ENCODE results near the gene GLS2.
A peak's percentile ranks its signal among the peaks of the same experiment; 100 is the strongest.
"Not testable (repeated sequence)": the region's sequence is repeated elsewhere in the genome, so short reads cannot be mapped to it uniquely, and the experiment has no call there.

The GLS2 gene

DNA sequence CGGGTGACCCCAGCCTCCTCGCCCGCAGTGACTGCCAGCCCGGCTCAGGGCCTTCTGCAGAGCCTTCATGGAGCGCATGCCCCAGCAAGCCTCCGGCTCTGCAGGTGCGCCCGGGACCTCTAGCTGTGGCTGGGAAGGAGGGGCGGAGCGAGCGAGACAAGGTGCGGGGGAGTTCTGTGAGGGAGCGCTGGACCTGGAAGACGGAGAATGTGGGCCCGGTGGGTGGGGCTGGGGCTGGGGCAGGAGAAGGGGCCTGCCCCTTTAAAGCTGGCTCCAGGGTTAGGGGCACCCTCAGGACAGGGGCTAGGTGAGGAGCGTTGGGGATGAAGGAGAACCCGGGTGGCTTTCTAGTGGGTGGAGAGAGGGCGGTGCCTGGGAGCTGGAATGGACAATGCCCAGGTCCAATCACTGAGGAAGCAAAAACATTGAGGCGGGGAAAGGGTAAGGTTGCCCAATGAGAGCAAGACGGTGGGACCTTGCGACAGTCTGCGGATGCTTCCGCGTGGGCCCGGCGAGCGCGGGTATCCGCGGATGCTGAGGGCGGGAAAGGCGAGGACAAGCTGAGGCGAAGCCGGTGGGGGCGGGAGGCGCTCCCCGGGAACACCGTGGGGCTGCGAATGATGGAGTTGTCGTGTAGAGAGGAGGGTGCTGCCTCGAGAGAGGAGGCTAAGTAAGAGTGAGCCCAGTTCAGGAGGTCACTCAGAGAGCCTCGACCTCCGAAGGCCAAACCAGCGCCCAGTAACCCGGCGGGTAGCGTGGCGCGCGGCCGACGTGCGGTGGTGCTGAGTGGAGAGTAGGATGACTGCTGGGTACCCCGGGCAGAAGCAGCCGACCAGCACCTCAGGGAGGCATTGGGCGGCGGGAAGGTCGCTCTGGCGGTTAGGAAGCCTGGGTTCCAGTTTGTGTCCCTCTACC lies at the start of gene GLS2:
GLS2 (minus strand) TSS at position 121 of the 915 bp plus-strand sequence; CDS start at position 78, 43 bp downstream.
- DNase-seq (ENCODE audit: low read depth, low spot score) = peak; percentile 89

DNA sequence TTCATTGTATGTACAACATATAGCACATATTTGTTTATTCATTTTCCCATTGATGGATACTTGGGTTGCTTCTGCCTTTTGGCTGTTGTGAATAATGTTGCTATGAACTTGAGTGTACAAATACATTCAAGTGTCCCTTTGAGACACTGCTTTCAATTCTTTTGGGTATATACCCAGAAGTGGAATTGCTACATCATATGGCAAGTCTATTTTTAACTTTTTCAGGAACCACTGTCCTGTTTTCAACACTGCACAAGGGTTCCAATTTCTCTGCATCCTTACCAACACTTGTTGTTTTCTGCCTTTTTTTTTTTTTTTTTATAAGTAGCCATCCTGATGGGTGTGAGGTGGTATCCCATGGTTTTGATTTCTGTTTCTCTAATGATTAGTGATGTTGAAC lies 49.6 kb upstream of the GLS2 start:
- no peak for DNase-seq (ENCODE audit: low read depth, low spot score)

DNA sequence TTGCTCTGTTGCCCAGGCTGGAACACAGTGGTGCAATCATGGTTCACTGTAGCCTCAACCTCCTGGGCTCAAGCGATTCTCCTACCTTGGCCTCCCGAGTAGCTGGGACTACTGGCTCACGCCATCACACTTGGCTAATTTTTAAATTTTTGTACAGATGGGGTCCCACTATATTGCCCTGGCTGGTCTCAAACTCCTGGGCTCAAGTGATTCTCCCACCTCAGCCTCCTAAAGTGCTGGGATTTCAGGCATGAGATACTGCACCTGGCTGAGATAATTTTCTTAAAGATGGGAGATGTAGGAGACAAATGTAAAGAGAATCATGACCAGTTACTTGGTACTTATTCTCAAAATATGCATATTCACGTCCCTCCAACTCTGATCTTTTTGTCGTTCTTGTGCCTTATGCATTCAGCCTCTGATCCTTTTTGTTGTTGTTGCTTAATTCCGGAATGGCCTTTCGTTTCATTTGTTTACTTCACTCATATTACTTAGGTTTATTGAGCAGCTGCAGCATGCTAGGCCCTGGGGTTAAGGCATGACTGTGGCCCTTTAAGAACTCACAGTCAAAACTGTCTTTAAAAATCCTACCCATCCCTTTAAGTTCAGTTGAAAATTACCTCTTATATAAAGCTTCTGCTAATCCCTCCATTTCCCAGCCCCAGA lies 42.6 kb upstream of the GLS2 start:
- DNase-seq (ENCODE audit: low read depth, low spot score) = no peak

DNA sequence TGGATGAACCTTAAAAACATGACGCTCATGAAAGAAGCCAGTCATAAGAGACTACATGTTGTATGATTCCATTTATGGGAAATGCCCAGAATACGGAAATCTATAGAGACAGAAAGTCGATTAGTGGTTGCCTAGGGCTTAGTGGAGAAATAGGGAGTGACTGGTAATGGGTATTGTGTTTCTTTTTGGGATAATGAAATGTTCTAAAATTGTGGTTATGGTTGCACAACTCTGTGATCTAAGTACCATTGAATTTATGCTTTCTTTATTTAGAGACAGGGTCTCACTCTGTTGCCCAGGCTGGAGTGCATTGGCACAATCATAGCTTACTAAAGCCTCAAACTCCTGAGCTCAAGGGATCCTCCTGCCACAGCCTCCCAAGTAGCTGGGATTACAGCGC lies 41.7 kb upstream of the GLS2 start:
- no peak for DNase-seq (ENCODE audit: low read depth, low spot score)

DNA sequence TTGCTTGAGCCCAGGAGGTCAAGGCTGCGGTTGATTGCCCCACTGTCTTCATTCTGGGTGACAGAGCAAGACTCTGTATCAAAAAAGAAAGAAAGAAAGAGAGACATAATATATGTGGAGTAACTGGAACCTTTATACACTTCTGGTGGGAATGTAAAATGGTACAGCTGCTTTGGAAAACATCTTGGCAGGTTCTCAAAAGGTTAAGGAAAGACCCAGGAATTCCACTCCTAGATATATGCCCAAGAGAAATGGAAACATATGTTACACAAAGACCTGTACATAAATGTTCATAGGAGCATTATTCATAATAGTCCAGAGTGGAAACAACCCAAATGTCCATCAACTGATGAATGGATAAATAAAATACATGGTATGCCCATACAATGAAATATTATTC lies 40.9 kb upstream of the GLS2 start:
- DNase-seq (ENCODE audit: low read depth, low spot score) = no peak

DNA sequence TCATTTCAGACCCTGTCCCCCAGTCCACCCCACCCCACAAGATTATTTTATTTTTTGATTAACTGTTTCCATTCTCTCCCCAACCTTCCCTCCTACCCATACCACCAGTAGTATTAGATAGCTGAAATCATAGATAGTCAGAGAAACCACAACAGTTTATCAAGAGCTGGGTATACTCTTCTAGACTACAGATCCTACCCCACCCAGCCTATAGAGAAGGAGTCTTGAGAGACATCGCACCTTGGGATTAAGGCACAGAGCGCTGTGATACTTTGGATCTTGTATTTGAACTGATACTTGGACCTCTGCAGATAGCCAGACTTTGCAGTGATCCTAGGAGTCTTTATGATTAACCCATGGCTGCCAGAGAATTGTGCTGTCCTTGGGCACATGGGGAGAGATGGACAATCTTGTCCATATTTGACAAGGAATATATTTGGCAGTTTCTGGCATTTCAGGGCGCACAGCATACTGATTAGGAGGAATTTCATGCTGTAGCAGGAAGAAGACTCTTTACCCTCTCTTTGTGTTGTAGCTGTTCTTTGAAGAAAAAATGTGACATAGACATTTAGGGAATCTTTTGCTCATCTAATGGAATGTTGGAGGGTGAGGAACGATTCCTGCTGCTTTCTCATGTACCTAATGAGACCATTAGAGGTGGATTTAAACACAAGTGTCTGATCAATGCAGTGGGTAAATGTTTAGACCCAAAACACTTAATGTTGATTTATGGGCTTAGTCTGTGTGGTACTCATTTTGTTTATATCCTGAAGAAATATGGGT lies 34.6 kb upstream of the GLS2 start:
- DNase-seq (ENCODE audit: low read depth, low spot score) = peak; percentile 51

DNA sequence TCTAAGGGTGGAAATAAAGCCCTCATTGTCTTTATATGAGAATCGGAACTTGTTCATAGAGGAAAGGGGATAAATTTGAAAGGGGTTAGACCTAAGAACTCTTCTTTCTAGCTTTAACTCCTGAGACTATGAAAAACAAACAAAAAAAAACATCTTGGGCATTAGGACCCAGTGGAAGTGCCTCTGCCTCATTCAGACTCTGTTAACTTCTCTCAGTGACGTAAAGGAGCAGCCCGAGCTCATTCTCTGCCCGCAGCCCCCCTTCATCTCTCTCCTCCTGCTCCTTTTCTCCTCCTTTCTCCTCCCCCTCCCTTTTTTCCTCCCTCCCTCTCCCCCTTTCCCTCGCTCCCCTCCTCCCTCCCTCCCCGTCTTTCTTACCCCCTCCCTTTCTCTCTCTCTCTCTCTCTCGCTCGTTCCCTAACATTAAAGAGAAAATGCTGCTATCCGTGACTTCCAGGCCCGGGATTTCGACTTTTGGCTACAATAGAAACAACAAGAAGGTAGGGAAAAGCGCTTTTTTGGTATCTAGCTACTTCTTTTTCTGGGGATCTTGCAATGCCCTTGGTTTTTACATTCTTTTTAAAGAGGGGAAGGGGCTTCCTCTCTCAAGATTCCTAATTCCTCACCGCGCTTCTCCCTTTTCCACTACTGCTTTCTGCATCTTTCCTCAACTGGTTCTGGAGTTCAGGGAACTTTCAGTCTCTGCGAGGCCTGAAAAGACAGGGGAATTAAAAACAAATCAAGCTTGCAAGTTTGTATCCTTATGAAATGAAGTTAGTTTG lies 33.8 kb upstream of the GLS2 start, which contains the start of gene RBMS2:
RBMS2 (plus strand) TSS at position 231 of the 782 bp plus-strand sequence; CDS start at position 435, 204 bp downstream.
- peak; percentile 94 for DNase-seq (ENCODE audit: low read depth, low spot score)

DNA sequence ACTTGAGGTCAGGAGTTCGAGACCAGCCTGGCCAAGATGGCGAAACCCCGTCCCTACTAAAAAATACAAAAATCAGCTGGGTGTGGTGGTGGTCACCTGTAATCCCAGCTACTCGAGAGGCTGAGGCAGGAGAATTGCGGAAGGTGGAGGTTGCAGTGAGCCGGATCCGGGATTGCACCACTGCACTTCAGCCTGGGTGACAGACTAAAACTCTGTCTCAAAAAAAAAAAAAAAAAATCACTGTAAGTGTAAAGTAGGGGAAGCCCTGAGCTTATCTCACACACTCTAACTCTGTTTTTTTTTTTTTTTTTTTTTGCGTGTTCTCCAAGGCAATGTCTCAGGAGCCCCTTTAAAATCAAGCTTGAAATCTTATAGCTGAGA lies 33.2 kb upstream of the GLS2 start:
- DNase-seq (ENCODE audit: low read depth, low spot score) = no peak

DNA sequence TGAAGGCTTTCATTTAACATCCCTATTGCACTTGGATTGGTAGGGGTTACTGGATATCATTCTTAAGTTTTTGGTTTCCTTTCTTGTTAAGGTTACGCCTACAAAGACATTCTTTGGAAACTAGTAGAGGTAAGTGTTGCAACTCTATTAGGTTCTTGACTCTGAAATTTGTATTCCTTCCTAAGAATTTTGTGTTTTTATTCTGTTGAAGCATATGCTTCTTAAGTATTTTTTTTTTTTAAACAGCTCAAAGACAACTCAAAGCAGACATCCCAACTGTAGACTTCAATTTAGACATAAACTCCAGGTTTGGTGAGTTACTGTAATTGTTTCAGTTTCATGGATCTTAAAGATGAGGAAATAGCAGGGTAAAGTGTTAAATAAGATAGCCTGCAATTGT lies 32.5 kb upstream of the GLS2 start:
- no peak for DNase-seq (ENCODE audit: low read depth, low spot score)

DNA sequence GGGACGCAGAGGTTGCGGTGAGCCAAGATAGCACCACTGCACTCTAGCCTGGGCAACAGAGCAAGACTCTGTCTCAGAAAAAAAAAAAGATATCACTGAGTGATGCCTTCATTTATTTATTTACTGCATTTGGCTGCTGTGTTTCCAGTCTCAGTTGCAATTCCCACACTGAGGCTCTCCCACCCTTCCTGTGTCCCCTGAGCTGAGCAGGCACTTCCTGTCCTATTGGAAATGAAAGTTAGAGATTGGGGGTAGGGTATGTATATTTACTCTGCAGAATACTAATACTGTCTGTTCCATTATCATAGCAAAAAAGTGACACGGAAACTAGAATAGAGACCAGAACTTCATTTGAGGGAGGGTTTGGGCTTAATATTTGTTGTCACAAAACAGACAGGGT lies 32.1 kb upstream of the GLS2 start:
- DNase-seq (ENCODE audit: low read depth, low spot score) = no peak

DNA sequence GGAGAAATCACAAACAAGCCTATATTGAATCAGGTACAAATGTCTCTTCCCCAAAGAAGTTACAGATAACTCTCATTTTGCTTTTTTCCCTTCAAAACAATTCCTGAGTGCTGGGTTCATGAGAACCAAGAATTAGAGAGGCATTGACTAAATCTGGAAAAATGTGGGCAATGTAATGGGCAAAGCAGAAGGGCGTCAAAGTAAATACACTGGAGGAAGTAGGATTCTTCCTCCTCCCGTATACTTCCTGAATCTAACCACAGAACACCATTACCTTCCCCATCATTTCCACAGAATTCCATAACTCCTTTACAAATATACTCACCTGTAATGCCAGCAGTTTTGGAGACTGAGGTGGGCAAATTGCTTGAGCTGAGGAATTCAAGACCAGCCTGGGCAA lies 30.6 kb upstream of the GLS2 start:
- DNase-seq (ENCODE audit: low read depth, low spot score) = peak; percentile 50

DNA sequence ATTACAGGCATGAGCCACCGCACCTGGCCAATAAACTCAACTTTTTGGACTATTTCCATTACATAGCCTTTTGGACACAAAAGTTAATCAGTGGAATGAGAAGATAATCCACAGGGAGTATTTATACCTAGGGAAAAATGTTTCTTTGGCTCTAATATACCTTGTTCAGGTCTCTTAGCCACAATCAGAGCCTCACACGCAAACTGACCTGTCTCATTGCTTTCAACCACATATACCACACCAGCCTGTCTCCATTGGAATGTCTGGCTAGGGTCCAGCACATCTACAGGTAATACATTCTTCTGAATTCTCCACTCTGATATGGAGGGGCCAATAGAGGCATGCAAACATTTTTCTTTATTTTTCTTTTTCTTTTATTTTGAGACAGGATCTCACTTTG lies 29.9 kb upstream of the GLS2 start:
- DNase-seq (ENCODE audit: low read depth, low spot score) = no peak

DNA sequence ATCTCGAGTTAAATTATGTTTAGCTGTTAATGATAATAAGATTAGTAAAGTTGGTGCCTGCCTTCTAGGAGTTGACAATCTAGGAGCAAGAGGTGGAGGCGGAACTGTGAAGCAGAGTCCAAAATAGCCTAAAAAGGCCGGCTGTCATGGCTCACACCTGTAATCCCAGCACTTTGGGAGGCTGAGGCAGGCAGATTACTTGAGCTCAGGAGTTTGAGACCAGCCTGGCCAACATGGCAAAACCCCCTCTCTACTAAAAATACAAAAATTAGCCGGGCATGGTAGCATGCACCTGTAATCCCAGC lies 26.0 kb upstream of the GLS2 start:
- not testable (repeated sequence) for DNase-seq (ENCODE audit: low read depth, low spot score)

DNA sequence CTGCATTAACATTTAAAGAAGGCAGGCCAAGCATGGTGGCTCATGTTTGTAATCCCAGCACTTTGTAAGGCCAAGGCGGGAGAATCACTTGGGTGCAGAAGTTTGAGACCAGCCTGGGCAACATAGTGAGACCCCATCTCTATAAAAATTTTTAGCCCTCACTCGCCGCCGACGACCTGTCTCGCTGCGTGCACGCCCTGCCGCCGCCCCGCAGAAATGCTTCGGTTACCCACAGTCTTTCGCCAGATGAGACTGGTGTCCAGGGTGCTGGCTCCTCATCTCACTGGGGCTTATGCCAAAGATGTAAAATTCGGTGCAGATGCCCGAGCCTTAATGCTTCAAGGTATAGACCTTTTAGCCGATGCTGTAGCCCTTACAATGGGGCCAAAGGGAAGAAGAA lies 22.8 kb upstream of the GLS2 start:
- no peak for DNase-seq (ENCODE audit: low read depth, low spot score)

DNA sequence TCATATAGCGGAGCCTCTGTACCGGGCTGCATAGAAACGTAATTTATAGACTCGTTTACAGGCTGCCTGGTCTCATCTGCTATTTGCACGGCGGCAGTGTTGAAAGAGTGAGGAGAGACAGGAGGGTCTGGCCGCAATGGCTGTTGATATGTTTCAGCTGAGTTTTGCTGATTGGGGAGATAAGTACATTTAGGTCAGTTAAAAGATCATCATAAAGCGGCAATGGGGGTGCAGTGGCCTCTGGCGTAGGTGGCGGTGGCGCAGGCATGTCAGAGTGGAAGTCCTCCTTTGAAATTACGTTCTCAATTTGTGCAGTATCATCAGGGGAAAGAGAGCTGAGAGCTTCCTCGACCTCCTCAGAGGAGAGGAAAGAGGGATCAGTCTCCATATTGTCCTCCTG lies 11.9 kb upstream of the GLS2 start:
- DNase-seq (ENCODE audit: low read depth, low spot score) = not testable (repeated sequence)

DNA sequence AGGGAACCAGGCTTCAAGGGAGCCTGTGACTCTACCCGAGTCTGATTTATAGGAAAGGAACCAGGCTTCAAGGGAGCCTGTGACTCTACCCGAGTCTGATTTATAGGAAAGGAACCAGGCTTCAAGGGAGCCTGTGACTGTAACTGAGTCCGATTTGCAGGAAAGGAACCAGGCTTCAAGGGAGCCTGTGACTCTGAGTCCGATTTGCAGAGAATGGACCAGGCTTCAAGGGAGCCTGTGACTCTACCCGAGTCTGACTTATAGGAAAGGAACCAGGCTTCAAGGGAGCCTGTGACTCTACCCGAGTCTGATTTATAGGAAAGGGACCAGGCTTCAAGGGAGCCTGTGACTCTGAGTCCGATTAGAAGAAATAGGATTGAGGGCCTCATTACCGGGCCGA lies 11.5 kb upstream of the GLS2 start:
- not testable (repeated sequence) for DNase-seq (ENCODE audit: low read depth, low spot score)

DNA sequence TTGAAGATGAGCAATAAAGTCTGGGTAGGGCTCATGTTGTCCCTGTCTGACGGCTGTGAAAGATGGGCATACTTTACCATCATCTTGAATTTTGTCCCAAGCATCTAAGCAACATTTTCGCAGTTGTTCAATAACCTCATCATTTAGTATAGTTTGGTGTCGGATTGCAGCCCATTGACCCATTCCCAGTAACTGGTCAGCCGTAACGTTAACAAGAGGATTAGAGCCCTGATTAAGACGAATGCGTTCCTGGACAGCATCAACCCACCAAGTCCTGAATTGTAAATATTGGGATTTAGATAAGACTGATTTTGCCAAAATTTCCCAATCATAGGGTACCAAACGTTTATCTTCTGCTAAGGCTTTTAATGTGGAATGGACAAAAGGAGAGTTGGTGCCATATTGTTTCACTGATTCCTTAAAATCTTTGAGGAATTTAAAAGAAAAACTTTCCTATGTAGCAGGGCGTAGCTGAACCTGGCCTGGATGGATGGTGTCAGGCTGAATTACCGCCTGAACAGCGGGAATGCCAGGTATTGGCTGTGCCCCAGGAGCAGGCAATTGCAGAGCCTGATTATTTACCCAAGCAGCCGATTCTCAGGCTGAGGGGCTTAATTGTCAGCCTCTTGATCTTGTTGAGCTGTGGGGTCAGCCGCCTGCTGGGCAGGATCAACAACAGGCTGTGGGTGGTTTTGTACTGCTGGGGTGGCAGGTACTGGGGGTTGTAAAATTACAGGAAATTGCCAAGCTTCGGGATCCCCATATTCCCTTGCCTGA lies 10.4 kb upstream of the GLS2 start:
- DNase-seq (ENCODE audit: low read depth, low spot score) = not testable (repeated sequence)

DNA sequence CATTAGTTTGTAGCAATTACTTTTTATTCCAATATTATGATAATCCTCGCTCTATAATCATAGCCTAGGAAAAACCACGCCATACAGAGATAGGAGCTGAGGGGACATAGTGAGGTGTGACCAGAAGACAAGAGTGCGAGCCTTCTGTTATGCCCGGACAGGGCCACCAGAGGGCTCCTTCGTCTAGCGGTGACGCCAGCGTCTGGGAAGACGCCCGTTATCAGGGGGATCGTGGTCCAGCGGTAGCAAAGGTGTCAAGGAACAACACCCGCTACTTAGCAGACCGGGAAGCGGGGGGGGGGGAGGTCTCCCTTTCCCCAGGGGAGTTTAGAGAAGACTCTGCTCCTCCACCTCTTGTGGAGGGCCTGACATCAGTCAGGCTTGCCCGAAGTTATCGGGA lies 8.7 kb upstream of the GLS2 start:
- DNase-seq (ENCODE audit: low read depth, low spot score) = peak; percentile 29

DNA sequence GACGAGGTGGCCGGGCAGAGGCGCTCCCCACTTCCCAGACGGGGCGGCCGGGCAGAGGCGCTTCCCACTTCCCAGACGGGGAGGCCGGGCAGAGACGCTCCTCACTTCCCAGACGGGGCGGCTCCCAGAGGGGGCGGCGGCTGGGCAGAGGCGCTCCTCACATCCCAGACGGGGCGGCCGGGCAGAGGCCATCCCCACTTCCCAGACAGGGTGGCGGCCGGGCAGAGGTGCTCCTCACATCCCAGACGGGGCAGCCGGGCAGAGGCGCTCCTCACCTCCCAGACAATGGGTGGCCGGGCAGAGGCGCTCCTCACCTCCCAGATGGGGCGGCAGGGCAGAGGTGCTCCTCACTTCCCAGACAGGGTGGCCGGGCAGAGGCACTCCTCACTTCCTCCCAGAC lies 6.5 kb upstream of the GLS2 start:
- not testable (repeated sequence) for DNase-seq (ENCODE audit: low read depth, low spot score)

DNA sequence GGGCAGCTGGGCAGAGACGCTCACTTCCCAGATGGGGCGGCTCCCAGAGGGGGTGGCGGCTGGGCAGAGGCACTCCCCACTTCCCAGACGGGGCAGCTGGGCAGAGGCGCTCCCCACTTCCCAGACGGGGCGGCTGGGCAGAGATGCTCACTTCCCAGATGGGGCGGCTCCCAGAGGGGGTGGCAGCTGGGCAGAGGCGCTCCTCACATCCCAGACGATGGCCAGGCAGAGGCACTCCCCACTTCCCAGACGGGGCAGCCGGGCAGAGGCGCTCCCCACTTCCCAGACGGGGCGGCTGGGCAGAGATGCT lies 6.1 kb upstream of the GLS2 start:
- DNase-seq (ENCODE audit: low read depth, low spot score) = not testable (repeated sequence)
